GM12878 (cell line): Measurements from ENCODE around the gene HK3. TPM values are rescaled to one million over a fixed set of nuclear protein-coding genes. Genes with fewer than 3 reads are reported as not detected.

Experiments used
- ATAC-seq: fragments of 200-7000 bp; cut with Tn5 transposase; 3 replicates; pipeline ENCODE4 v1.9.1; 2020; ENCODE audit warnings: mild to moderate bottlenecking, moderate library complexity
- BruUV-seq: library from RNA; stranded (reverse); fragments of 400-500 nt; replicated peaks from 2 replicates; lab custom pipeline; 2021; lab: Mats Ljungman, UMichigan
- CTCF ChIA-PET: fragments of 300-600 bp; sonication (Branson Sonifier 250); formaldehyde crosslinking; extraction: SDS; loops from one replicate; lab custom pipeline; 2021; ENCODE audit warnings: inconsistent platforms; lab: Yijun Ruan, JAX
- POLR2A ChIA-PET: fragments of 350-600 bp; formaldehyde crosslinking; extraction: SDS; loops from one replicate; lab custom pipeline; 2021; ENCODE audit warnings: inconsistent platforms; lab: Charles Lee
- RAD21 ChIA-PET: fragments of 300-600 bp; sonication (Branson Sonifier 250); formaldehyde crosslinking; loops from one replicate; lab custom pipeline; 2023; ENCODE audit warnings: antibody characterized with exemption; ENCODE audit not compliant: unreplicated experiment; lab: Charles Lee
- SMC1A ChIA-PET: fragments of 300-600 bp; sonication (Branson Sonifier 250); formaldehyde crosslinking; loops from one replicate; lab custom pipeline; 2023; ENCODE audit not compliant: unreplicated experiment, uncharacterized antibody; lab: Charles Lee
- DNase-seq: peaks from one replicate; pipeline ENCODE4 v3.0.0-alpha.2; 2011; ENCODE audit warnings: low read depth, low spot score
- FAIRE-seq: peaks from 3 replicates; lab custom pipeline; 2011; peaks lifted over from hg19 to GRCh38; lab: Jason Lieb, UNC
- H2AFZ ChIP-seq: 2 replicates; pipeline ENCODE4 v1.6.0; 2011; ENCODE audit warnings: low read depth, low read length, control low read depth; ENCODE audit not compliant: control insufficient read depth
- H3K27ac ChIP-seq: 2 replicates; pipeline ENCODE4 v1.5.1; 2011; ENCODE audit warnings: control low read depth; ENCODE audit not compliant: control insufficient read depth, insufficient read depth
- H3K27me3 ChIP-seq, 2 experiments: replicated peaks in 1 of 2; 2 replicates each; pipeline versions ENCODE4 v1.6.0 to v1.6.1; 2011; ENCODE audit warnings: low read length in 1 of 2; ENCODE audit not compliant: control insufficient read depth in 2 of 2, insufficient read depth in 2 of 2
- H3K36me3 ChIP-seq, 2 experiments: 2 replicates each; pipeline ENCODE4 v1.5.1; 2011; ENCODE audit warnings: low read length in 1 of 2; ENCODE audit not compliant: control insufficient read depth in 2 of 2, insufficient read depth in 2 of 2
- H3K4me1 ChIP-seq: 2 replicates; pipeline ENCODE4 v1.6.1; 2011; ENCODE audit warnings: mild to moderate bottlenecking, low read length, moderate library complexity, mixed read lengths; ENCODE audit not compliant: control insufficient read depth, insufficient read depth
- H3K4me2 ChIP-seq: 2 replicates; pipeline ENCODE4 v1.6.0; 2011; ENCODE audit warnings: control low read depth; ENCODE audit not compliant: control insufficient read depth, insufficient read depth
- H3K4me3 ChIP-seq: fragments of 200-600 bp; sonication (generic); 2 replicates; pipeline ENCODE4 v1.5.1; 2016
- H3K79me2 ChIP-seq: 2 replicates; pipeline ENCODE4 v1.6.0; 2011; ENCODE audit warnings: low read length; ENCODE audit not compliant: control insufficient read depth, insufficient read depth
- H3K9ac ChIP-seq: 2 replicates; pipeline ENCODE4 v1.8.0; 2011; ENCODE audit warnings: low read length, control low read depth, mixed read lengths; ENCODE audit not compliant: control insufficient read depth, insufficient read depth
- H3K9me3 ChIP-seq: replicated peaks from 3 replicates; pipeline ENCODE4 v1.5.1; 2011; ENCODE audit warnings: mild to moderate bottlenecking, low read length; ENCODE audit not compliant: control insufficient read depth, insufficient read depth
- H4K20me1 ChIP-seq: 2 replicates; pipeline ENCODE4 v1.6.0; 2011; ENCODE audit not compliant: control insufficient read depth, insufficient read depth
- CREM ChIP-seq: IDR thresholded peaks from 2 replicates; pipeline ENCODE4 v1.6.1; 2014; ENCODE audit warnings: antibody characterized with exemption, low read depth
- POLR2A ChIP-seq: IDR thresholded peaks from 2 replicates; pipeline ENCODE4 v1.6.1; 2011; ENCODE audit warnings: low read depth, mild to moderate bottlenecking, low read length
- WGBS: methylation state at CpG from one replicate; pipeline ENCODE4 v1.1.6; 2016; ENCODE audit warnings: low lambda C conversion rate; ENCODE audit not compliant: insufficient replicate concordance, insufficient coverage; ENCODE audit errors: missing lambda C conversion rate; 5-methylcytosine and 5-hydroxymethylcytosine counted together
- in situ Hi-C: fragments of 300-500 bp; cut with MboI; formaldehyde crosslinking; loops from 9 replicates; pipeline ENCODE4 v1.14.3; 2018; ENCODE audit warnings: mixed read lengths
- intact Hi-C: fragments of 100-400 bp; cut with micrococcal nuclease; formaldehyde crosslinking; loops from one replicate; pipeline ENCODE4 v1.14.2; 2022; ENCODE audit not compliant: unreplicated experiment
- polyA plus RNA-seq, 11 experiments: library from polyadenylated mRNA; depleted of rRNA in 4 of 11; unstranded in 6 of 11; stranded (reverse) in 5 of 11; fragments of >200 nt; fragmentation: Nextera tagmentation in 4 of 11; fragmentation: Illumina TruSeq in 1 of 11; extraction: Ambion mirVana in 4 of 11; extraction: Trizol in 1 of 11; gene quantifications; 1 replicate in 1 of 11; 2 replicates in 10 of 11; pipeline versions ENCODE4 v1.2.1 to v1.2.3, GENCODE V29; 2011 to 2016; ENCODE audit warnings: inconsistent platforms in 2 of 11, missing spikeins in 2 of 11, low read depth in 1 of 11
- total RNA-seq, 4 experiments: library from RNA; depleted of rRNA in 3 of 4; stranded (reverse); fragments of >200 nt in 3 of 4; fragmentation: Illumina TruSeq in 1 of 4; extraction: Trizol in 1 of 4; gene quantifications; 2 replicates each; pipeline versions ENCODE4 v1.2.1 to v1.2.3, GENCODE V29; 2013 to 2021
- TF ChIP-seq, protein P1 (sequence below): fragments of 450-650 bp; IDR thresholded peaks from 2 replicates; pipeline ENCODE4 v1.6.1; 2016; ENCODE audit warnings: mild to moderate bottlenecking, moderate library complexity, borderline replicate concordance
- TF ChIP-seq, protein P2 (sequence below): fragments of 450-650 bp; formaldehyde crosslinking; IDR thresholded peaks from 2 replicates; pipeline ENCODE4 v1.5.0; 2022; ENCODE audit warnings: mild to moderate bottlenecking, missing genetic modification characterization

Gene HK3
- total and polyA plus RNA-seq, 10 of the 15 experiments (the other 5 are each of a cell fraction or from before 2014, with no cell fraction given) = 0.13 to 1.3 (median 0.26) TPM; not detected in 4

DNA sequence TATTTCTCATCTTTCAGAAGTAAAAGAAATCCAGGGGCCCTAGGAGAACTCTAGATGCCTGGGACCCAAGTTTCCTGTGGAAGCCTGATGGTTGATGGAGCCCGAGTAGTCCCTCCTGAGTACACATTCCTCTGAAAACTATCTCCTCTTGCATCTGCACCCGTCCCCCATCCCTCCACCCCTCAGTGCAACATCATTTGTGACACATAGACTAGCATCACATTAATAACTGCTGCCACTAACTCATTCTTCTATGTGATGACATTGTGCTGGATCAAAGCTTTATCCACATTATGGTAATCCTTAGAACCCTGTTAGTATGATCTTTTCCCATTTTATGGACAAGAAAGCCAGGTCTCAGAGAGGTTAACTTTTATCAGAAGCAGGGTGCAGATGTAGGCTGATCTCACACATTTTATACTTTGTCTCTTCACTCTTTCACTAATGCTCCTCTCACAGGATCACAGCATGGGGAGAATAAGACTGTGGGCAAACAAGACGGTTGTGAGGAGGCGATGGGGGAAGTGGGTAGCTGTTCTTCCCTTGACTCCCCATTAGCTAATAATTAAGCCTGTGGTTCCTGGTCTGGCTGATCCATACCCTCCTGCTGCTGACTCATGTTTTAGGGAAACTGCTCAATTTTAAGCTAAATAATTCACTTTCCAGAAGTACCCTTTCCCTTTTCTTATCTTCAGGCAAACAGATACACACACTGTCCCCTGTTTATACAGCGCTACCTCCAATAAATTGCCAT is 3.9 kb upstream of the HK3 start:
- ChIA-PET SMC1A (interaction anchor here (0.7 to 1.8 kb wide), 3 partner anchors 30 to 245 kb away, joined by 3 to 5 read pairs (median 4); no protein-coding TSS in a partner anchor), POLR2A (no interaction called here), RAD21 (interaction anchor here (1.6 kb wide), 1 partner anchor 243 kb away, joined by 8 read pairs; no protein-coding TSS in a partner anchor), CTCF (interaction anchor here (1.4 to 2.5 kb wide), 3 partner anchors 242 to 246 kb away, joined by 3 to 11 read pairs (median 5); no protein-coding TSS in a partner anchor)
- Histone ChIP-seq H3K9ac (no peak overlapping the region), H3K27ac (no peak overlapping the region), H3K9me3 (no peaks in the 10 kb centered on the region), H3K27me3 (no peaks in the 10 kb centered on the region), H3K4me3 (no peak overlapping the region), H4K20me1 (no peaks in the 10 kb centered on the region), H3K4me2 (no peak overlapping the region), H3K79me2 (no peaks in the 10 kb centered on the region), H3K4me1 (peaks cover 10% of the 10 kb centered on the region), H3K36me3 (peaks cover 17 to 30% of the 10 kb centered on the region in 2 experiments), H2AFZ (no peak overlapping the region)
- no peak for TF ChIP-seq CREM
- peak; percentile 4; the same call in 1 of the 2 replicates for TF ChIP-seq POLR2A
- in situ Hi-C loops (no loop called here), intact Hi-C loops (loop anchor here (5.0 kb wide), 1 partner anchor 241 kb away; no protein-coding TSS in a partner anchor)
- 97% methylated on average over 5 of the region's 5 CpGs for WGBS
- ATAC-seq (no peak), DNase-seq (no peak), FAIRE-seq (no peak)
- no TSS peak for BruUV-seq

DNA sequence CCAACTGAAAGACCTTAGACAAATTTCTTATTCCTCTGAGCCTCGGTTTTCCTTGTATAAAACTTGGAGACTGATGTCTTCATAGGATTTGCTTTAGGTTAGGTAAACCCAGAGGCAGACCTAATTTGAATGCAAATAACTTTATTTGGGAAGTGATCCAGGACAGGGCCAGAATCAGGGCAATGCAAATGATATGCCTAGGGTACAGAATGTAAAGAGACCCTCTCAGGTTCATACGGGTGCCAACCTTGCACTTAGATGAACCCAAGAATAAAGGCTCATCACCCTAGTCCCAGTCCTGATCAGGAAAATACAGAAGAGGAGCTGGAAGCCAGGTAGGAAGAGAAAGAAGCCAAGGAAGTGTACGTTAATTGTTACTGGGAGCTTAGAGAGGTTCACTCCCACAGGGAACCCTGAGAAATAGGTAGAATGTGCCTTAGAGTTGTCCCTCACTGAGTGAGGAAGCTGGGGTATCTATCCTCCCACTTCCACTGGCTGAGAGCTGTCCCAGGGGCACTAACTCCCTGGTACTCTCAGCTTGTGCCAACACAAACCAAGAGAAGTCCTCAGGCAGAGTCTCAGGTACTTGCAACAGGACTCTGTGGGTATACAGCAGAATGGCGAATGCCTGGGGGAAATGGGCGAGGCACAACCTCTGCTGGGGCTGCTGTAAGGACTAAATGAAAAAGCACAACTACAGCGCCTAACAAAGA is 3.1 kb upstream of the HK3 start:
- ATAC-seq (no peak; the same call in 1 of the 3 replicates), DNase-seq (no peak), FAIRE-seq (no peak)
- CTCF ChIA-PET = interaction anchor here (0.6 to 2.5 kb wide), 4 partner anchors 9 to 245 kb away, joined by 3 to 11 read pairs (median 4); no protein-coding TSS in a partner anchor
- H3K4me3 ChIP-seq = no peak overlapping the region
- H3K27ac ChIP-seq = peak overlapping the region; percentile 61; the same call in 1 of the 2 replicates
- 58% methylated on average over 6 of the region's 6 CpGs for WGBS
- in situ Hi-C loops (no loop called here), intact Hi-C loops (loop anchor here (5.0 kb wide), 1 partner anchor 240 kb away; no protein-coding TSS in a partner anchor)
- no peaks in the 10 kb centered on the region for H3K79me2 ChIP-seq
- SMC1A ChIA-PET = interaction anchor here (0.6 to 1.8 kb wide), 7 partner anchors 9 to 515 kb away, joined by 3 to 5 read pairs (median 4); no protein-coding TSS in a partner anchor
- no peaks in the 10 kb centered on the region for H3K9me3 ChIP-seq
- TF ChIP-seq, protein P1, sequence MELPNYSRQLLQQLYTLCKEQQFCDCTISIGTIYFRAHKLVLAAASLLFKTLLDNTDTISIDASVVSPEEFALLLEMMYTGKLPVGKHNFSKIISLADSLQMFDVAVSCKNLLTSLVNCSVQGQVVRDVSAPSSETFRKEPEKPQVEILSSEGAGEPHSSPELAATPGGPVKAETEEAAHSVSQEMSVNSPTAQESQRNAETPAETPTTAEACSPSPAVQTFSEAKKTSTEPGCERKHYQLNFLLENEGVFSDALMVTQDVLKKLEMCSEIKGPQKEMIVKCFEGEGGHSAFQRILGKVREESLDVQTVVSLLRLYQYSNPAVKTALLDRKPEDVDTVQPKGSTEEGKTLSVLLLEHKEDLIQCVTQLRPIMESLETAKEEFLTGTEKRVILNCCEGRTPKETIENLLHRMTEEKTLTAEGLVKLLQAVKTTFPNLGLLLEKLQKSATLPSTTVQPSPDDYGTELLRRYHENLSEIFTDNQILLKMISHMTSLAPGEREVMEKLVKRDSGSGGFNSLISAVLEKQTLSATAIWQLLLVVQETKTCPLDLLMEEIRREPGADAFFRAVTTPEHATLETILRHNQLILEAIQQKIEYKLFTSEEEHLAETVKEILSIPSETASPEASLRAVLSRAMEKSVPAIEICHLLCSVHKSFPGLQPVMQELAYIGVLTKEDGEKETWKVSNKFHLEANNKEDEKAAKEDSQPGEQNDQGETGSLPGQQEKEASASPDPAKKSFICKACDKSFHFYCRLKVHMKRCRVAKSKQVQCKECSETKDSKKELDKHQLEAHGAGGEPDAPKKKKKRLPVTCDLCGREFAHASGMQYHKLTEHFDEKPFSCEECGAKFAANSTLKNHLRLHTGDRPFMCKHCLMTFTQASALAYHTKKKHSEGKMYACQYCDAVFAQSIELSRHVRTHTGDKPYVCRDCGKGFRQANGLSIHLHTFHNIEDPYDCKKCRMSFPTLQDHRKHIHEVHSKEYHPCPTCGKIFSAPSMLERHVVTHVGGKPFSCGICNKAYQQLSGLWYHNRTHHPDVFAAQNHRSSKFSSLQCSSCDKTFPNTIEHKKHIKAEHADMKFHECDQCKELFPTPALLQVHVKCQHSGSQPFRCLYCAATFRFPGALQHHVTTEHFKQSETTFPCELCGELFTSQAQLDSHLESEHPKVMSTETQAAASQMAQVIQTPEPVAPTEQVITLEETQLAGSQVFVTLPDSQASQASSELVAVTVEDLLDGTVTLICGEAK = peak; percentile 74
- TF ChIP-seq, protein P2, sequence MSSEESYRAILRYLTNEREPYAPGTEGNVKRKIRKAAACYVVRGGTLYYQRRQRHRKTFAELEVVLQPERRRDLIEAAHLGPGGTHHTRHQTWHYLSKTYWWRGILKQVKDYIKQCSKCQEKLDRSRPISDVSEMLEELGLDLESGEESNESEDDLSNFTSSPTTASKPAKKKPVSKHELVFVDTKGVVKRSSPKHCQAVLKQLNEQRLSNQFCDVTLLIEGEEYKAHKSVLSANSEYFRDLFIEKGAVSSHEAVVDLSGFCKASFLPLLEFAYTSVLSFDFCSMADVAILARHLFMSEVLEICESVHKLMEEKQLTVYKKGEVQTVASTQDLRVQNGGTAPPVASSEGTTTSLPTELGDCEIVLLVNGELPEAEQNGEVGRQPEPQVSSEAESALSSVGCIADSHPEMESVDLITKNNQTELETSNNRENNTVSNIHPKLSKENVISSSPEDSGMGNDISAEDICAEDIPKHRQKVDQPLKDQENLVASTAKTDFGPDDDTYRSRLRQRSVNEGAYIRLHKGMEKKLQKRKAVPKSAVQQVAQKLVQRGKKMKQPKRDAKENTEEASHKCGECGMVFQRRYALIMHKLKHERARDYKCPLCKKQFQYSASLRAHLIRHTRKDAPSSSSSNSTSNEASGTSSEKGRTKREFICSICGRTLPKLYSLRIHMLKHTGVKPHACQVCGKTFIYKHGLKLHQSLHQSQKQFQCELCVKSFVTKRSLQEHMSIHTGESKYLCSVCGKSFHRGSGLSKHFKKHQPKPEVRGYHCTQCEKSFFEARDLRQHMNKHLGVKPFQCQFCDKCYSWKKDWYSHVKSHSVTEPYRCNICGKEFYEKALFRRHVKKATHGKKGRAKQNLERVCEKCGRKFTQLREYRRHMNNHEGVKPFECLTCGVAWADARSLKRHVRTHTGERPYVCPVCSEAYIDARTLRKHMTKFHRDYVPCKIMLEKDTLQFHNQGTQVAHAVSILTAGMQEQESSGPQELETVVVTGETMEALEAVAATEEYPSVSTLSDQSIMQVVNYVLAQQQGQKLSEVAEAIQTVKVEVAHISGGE (CRISPR knock-in tag) = no peak
- no TSS peak for BruUV-seq
- no peak overlapping the region for H2AFZ ChIP-seq
- peaks cover 17 to 24% of the 10 kb centered on the region in 2 experiments for H3K36me3 ChIP-seq
- H3K27me3 ChIP-seq = no peaks in the 10 kb centered on the region
- POLR2A ChIA-PET = no interaction called here
- H4K20me1 ChIP-seq = no peaks in the 10 kb centered on the region
- H3K4me2 ChIP-seq = peak overlapping the region; percentile 18; the same call in 1 of the 2 replicates
- RAD21 ChIA-PET = interaction anchor here (0.6 to 1.6 kb wide), 4 partner anchors 14 to 244 kb away, joined by 4 to 8 read pairs (median 8); no protein-coding TSS in a partner anchor
- peaks cover 10% of the 10 kb centered on the region for H3K4me1 ChIP-seq
- no peak overlapping the region for H3K9ac ChIP-seq
